ENCODE data around the gene SSTR3.
"Not testable (repeated sequence)": the region's sequence is repeated elsewhere in the genome, so short reads cannot be mapped to it uniquely, and the experiment has no call there.

SSTR3 gene

GRCh38 chr22:37212174-37212906 lies at the start of gene SSTR3:
TSS of gene SSTR3 (minus strand) at chr22:37212477. CDS start at chr22:37207803, 4,674 bp downstream.
- no peak for DNase-seq (ENCODE audit: low read depth in 2 of 2, low spot score in 1 of 2)

GRCh38 chr22:37260901-37261336 lies 48.6 kb upstream of the SSTR3 start:
- DNase-seq (ENCODE audit: low read depth in 2 of 2, low spot score in 1 of 2) = no peak

- no peak for DNase-seq (ENCODE audit: low read depth in 2 of 2, low spot score in 1 of 2)
Observed at GRCh38 chr22:37260155-37260795, 48.0 kb upstream of the SSTR3 start.

- no peak for DNase-seq (ENCODE audit: low read depth in 2 of 2, low spot score in 1 of 2)
Observed at GRCh38 chr22:37259540-37260029, 47.3 kb upstream of the SSTR3 start.

- no peak for DNase-seq (ENCODE audit: low read depth in 2 of 2, low spot score in 1 of 2)
Observed at GRCh38 chr22:37258753-37259401, 46.6 kb upstream of the SSTR3 start.

GRCh38 chr22:37258005-37258752 lies 45.9 kb upstream of the SSTR3 start:
- DNase-seq (ENCODE audit: low read depth in 2 of 2, low spot score in 1 of 2) = no peak

- no peak for DNase-seq (ENCODE audit: low read depth in 2 of 2, low spot score in 1 of 2)
Observed at GRCh38 chr22:37256075-37256726, 43.9 kb upstream of the SSTR3 start.

GRCh38 chr22:37255558-37256006 lies 43.3 kb upstream of the SSTR3 start:
- DNase-seq (ENCODE audit: low read depth in 2 of 2, low spot score in 1 of 2) = no peak

GRCh38 chr22:37254867-37255233 lies 42.6 kb upstream of the SSTR3 start:
- no peak for DNase-seq (ENCODE audit: low read depth in 2 of 2, low spot score in 1 of 2)

- no peak for DNase-seq (ENCODE audit: low read depth in 2 of 2, low spot score in 1 of 2)
Observed at GRCh38 chr22:37254209-37254866, 42.1 kb upstream of the SSTR3 start.

- DNase-seq (ENCODE audit: low read depth in 2 of 2, low spot score in 1 of 2) = no peak
Observed at GRCh38 chr22:37253126-37253660, 40.9 kb upstream of the SSTR3 start.

- DNase-seq (ENCODE audit: low read depth in 2 of 2, low spot score in 1 of 2) = not testable (repeated sequence)
Observed at GRCh38 chr22:37251836-37252235, 39.6 kb upstream of the SSTR3 start.

- no peak for DNase-seq (ENCODE audit: low read depth in 2 of 2, low spot score in 1 of 2)
Observed at GRCh38 chr22:37249986-37250385, 37.7 kb upstream of the SSTR3 start.

- no peak for DNase-seq (ENCODE audit: low read depth in 2 of 2, low spot score in 1 of 2)
Observed at GRCh38 chr22:37248251-37248650, 36.0 kb upstream of the SSTR3 start.

GRCh38 chr22:37245740-37246139 lies 33.5 kb upstream of the SSTR3 start:
- no peak for DNase-seq (ENCODE audit: low read depth in 2 of 2, low spot score in 1 of 2)

GRCh38 chr22:37244922-37245722 lies 32.8 kb upstream of the SSTR3 start:
- no peak for DNase-seq (ENCODE audit: low read depth in 2 of 2, low spot score in 1 of 2)

- peak; percentile 78 to 83 for DNase-seq (ENCODE audit: low read depth in 2 of 2, low spot score in 1 of 2)
Observed at GRCh38 chr22:37244114-37244921, 32.0 kb upstream of the SSTR3 start, which contains the start of gene RAC2. TSS of gene RAC2 (minus strand) at chr22:37244269. CDS start at chr22:37244148, 121 bp downstream.
